Neuron (in vitro differentiated cells): ENCODE data around the gene OGFR.

Experiments used
- H2AFZ ChIP-seq: one replicate; pipeline ENCODE4 v1.6.1; 2013; ENCODE audit warnings: low read depth, mild to moderate bottlenecking, inconsistent platforms, low read length, moderate library complexity
- H3K27me3 ChIP-seq: one replicate; pipeline ENCODE4 v1.6.1; 2013; ENCODE audit warnings: low read length; ENCODE audit not compliant: insufficient read depth
- H3K36me3 ChIP-seq: one replicate; pipeline ENCODE4 v1.6.1; 2013; ENCODE audit warnings: low read length; ENCODE audit not compliant: insufficient read depth
- H3K4me1 ChIP-seq: one replicate; pipeline ENCODE4 v1.6.1; 2013; ENCODE audit warnings: low read length; ENCODE audit not compliant: insufficient read depth
- H3K4me3 ChIP-seq: 2 replicates; pipeline ENCODE4 v1.5.1; 2013; ENCODE audit warnings: mild to moderate bottlenecking, low read length, moderate library complexity
- H3K9me3 ChIP-seq: one replicate; pipeline ENCODE4 v1.6.1; 2013; ENCODE audit warnings: low read length

Gene OGFR

GRCh38 chr20:62821726-62822210 is 17.1 kb downstream of the OGFR start:
- Histone ChIP-seq H3K4me1 (peaks cover 18% of the 10 kb centered on the region), H2AFZ (no peak overlapping the region), H3K36me3 (no peaks in the 10 kb centered on the region), H3K27me3 (peaks cover 32% of the 10 kb centered on the region), H3K9me3 (no peaks in the 10 kb centered on the region), H3K4me3 (no peak overlapping the region)

- Histone ChIP-seq H3K27me3 (peaks cover 30% of the 10 kb centered on the region), H3K4me1 (peaks cover 18% of the 10 kb centered on the region), H3K4me3 (no peak overlapping the region), H3K9me3 (no peaks in the 10 kb centered on the region), H3K36me3 (no peaks in the 10 kb centered on the region), H2AFZ (no peak overlapping the region)
Measured at GRCh38 chr20:62822239-62822787, 17.7 kb downstream of the OGFR start.

GRCh38 chr20:62822788-62823651 is 18.4 kb downstream of the OGFR start:
- no peaks in the 10 kb centered on the region for H3K9me3 ChIP-seq
- peaks cover 18% of the 10 kb centered on the region for H3K4me1 ChIP-seq
- no peak overlapping the region for H3K4me3 ChIP-seq
- no peak overlapping the region for H2AFZ ChIP-seq
- no peaks in the 10 kb centered on the region for H3K36me3 ChIP-seq
- peaks cover 23% of the 10 kb centered on the region for H3K27me3 ChIP-seq

DNA sequence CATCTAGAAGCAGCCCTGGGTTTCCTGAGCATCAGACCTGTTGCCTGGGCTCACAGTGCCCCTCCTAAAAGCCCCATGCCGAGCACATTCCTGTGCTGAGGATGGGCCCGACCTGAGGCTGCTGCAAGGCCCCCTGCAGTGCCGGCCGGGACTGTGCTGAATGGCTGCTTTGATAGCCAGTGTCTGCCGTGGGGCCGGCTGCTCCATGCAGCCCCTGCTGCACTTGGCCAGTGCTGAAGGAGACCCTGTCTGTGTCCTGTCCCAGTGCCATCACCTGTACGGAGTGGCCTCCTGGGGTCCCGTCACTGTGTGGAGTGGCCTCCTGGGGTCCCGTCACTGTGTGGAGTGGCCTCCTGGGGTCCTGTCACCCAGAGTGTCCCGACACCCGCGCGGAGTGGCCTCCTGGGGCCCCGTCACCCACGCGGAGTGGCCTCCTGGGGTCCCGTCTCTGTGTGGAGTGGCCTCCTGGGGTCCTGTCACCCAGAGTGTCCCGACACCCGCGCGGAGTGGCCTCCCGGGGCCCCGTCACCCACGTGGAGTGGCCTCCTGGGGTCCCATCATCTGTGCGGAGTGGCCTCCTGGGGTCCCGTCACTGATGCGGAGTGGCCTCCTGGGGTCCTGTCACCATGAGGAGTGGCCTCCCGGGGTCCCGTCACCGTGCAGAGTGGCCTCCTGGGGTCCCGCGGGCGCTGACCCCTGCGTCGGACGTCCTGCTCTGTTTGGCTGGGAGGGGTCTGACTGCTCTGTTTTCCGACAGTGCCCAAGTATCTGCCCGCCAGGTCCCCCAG is 19.2 kb downstream of the OGFR start:
- Histone ChIP-seq H3K4me3 (no peak overlapping the region), H2AFZ (no peak overlapping the region)

DNA sequence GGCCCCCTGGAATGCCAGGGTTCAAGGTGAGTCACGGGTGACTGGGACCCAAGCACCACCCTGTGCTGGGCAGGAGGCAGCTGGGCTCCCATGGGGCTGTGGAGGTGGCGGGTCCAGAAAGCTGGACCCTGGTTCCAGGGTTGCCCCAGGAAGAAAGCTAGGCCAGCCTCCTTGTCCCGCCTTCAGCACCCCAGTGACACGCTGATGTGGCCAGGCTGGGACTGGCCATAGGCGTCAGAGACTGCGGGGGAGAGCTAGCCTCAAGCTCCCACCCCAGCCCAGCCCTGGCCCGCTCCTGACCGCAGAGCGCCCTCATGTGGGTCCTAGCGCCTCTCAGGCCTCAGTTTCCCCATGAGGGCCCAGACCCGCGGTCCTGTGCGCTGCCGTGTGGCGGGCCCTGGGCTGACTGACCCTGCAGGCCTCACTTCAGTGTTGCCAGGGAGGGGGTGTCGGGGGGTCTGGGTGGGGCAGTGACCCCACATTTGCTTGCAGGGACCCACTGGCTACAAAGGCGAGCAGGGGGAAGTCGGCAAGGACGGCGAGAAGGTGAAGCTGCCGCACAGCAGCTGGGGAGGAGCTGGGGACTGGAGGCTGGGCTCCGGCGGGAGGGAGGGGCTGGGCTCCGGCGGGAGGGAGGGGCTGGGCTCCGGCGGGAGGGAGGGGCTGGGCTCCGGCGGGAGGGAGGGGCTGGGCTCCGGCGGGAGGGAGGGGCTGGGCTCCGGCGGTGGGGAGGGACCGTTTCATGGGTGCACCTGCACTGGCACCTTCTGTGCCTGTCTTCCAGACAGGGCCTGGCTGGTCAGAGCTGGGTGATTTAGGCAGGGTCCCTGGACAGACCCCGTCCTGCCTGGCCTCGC is 20.1 kb downstream of the OGFR start:
- Histone ChIP-seq H3K4me3 (no peak overlapping the region), H3K27me3 (peaks cover 6% of the 10 kb centered on the region), H2AFZ (no peak overlapping the region), H3K36me3 (no peaks in the 10 kb centered on the region), H3K4me1 (peaks cover 18% of the 10 kb centered on the region), H3K9me3 (no peaks in the 10 kb centered on the region)

More for the DNA sequence above, 19.2 kb downstream of the OGFR start:
- Histone ChIP-seq H3K9me3 (no peaks in the 10 kb centered on the region), H3K4me1 (peaks cover 18% of the 10 kb centered on the region), H3K27me3 (peaks cover 14% of the 10 kb centered on the region), H3K36me3 (no peaks in the 10 kb centered on the region)

GRCh38 chr20:62825333-62825985 is 20.8 kb downstream of the OGFR start:
- Histone ChIP-seq H3K27me3 (peaks cover 2% of the 10 kb centered on the region), H3K4me1 (peaks cover 18% of the 10 kb centered on the region), H2AFZ (no peak overlapping the region), H3K9me3 (no peaks in the 10 kb centered on the region), H3K36me3 (no peaks in the 10 kb centered on the region), H3K4me3 (no peak overlapping the region)

DNA sequence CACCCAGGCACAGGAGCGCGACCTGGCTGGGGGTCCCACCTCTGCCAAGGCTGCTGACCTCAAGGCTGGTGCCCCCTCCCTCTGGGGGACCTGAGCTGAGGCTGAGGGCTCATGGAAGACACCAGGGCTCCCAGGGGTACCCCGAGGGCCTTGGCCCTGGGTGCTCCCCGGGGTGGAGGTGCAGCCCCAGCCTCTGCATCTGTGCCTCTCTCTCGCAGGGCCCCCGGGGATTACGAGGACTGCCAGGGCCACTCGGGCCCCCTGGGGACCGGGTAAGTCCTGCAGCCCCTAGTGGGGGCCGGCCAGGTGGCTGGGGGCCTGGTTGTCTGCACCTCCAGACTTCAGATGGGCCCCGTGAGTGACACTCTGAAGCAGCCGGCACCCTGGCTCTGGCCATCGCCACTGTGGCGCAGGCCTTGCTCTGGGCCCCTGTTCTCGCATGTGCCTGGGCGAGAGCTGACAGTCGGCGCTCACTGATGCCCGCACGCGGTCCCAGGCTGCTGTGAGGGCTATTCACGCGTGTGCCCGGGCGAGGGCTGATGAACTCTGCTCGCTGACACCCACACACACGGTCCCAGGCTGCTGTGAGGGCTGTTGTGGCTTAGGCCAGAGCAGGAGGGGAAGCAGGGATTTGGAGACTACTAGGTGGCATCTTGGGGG is 21.5 kb downstream of the OGFR start:
- H3K4me1 ChIP-seq: peaks cover 18% of the 10 kb centered on the region
- no peaks in the 10 kb centered on the region for H3K36me3 ChIP-seq
- H2AFZ ChIP-seq: no peak overlapping the region
- H3K4me3 ChIP-seq: no peak overlapping the region
- no peaks in the 10 kb centered on the region for H3K9me3 ChIP-seq
- no peaks in the 10 kb centered on the region for H3K27me3 ChIP-seq

- H2AFZ ChIP-seq: no peak overlapping the region
- H3K9me3 ChIP-seq: no peaks in the 10 kb centered on the region
- no peaks in the 10 kb centered on the region for H3K27me3 ChIP-seq
- H3K36me3 ChIP-seq: no peaks in the 10 kb centered on the region
- H3K4me3 ChIP-seq: no peak overlapping the region
- peaks cover 24% of the 10 kb centered on the region for H3K4me1 ChIP-seq
Measured at GRCh38 chr20:62826646-62827310, 22.1 kb downstream of the OGFR start.

GRCh38 chr20:62827311-62828038 is 22.8 kb downstream of the OGFR start:
- H2AFZ ChIP-seq: no peak overlapping the region
- H3K36me3 ChIP-seq: no peaks in the 10 kb centered on the region
- H3K9me3 ChIP-seq: no peaks in the 10 kb centered on the region
- H3K27me3 ChIP-seq: no peaks in the 10 kb centered on the region
- H3K4me1 ChIP-seq: peaks cover 28% of the 10 kb centered on the region
- no peak overlapping the region for H3K4me3 ChIP-seq

DNA sequence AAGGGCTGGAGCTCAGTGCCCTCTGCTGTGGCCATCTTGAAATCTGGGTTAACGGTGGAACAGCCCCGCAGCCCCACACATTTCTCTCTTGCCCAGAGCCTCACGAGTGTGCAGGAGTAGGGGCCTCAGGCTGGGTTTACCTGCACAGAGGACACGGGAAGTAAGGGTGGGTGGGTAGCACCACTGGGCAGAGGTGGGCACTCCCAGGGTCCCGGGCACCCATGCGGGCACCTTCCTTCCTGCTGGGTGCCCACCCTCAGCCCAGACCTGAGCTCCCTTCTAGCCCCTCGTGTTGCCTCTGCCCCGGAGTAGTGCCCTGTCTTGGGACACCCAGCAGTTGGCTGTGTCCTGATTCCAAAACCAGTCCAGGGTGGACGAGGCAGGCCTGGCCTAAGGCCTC is 23.4 kb downstream of the OGFR start:
- H3K9me3 ChIP-seq: no peaks in the 10 kb centered on the region
- H3K27me3 ChIP-seq: no peaks in the 10 kb centered on the region
- H3K4me3 ChIP-seq: no peak overlapping the region
- peaks cover 28% of the 10 kb centered on the region for H3K4me1 ChIP-seq
- no peaks in the 10 kb centered on the region for H3K36me3 ChIP-seq
- H2AFZ ChIP-seq: no peak overlapping the region
